NAMALWA (cell line): Measurements from ENCODE around the gene GPR156.
"Not testable (repeated sequence)": the region's sequence is repeated elsewhere in the genome, so short reads cannot be mapped to it uniquely, and the experiment has no call there.

Experiments
- DNase-seq: peaks from one replicate; pipeline ENCODE4 v3.0.0-alpha.2; 2015; ENCODE audit warnings: low spot score

The GPR156 gene

DNA sequence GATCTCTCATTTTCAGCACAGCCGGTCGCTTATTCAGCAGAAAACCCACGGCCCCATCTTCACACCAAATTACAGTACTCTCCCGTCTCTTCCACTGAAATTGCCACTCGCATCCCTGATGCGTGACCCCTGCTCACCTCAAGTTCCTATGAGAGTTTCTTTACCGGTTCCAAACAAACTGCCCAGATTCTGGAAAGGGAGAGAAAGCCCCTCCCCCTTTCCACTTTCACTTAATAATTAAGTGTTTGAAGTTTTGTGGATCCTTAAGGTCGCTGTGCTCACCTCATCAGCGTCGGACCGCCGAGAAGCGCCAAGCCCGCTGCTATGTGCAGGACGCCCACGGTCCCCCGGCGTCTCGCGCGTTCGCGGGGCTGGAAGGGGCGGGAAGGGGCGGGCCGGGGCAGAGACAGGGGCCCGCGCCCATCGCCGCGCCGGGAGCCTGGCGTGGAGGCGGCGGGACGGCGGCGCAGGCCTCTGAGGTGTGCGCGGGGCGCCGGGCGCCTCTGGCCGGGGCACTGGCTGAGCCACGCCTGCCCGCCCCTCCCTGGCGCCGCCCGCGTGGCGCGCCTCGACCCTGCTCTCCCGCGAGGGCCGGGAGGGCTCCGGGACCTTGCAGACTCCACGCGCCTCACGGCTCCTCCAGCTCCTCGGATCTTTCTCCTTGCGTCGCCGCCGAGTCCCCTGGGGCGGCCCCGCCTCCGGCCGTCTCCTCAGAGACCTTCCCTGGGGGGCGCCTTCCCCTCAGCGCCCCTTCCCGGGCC lies at the start of gene GPR156:
TSS of gene GPR156 (minus strand) at position 476 of the 761 bp plus-strand sequence. CDS start 41,124 bp downstream, outside the sequence.
- DNase-seq, result no peak

DNA sequence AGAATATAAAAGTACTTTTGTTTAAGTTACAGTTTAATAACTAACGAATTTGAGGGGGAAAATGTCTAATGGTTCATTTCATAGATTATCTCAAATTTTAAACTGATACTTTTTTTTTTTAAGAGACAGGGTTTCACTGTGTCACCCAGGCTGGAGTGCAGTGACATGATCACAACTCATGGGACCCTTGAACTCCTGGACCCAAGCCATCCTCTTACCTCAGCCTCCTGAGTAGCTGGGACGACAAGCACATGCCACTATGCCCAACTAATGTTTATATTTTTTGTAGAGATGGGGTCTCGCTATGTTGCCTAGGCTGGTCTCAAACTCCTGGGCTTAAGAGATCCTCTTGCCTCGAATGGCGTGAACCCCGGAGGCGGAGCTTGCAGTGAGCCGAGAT lies 47.6 kb upstream of the GPR156 start:
- no peak for DNase-seq

DNA sequence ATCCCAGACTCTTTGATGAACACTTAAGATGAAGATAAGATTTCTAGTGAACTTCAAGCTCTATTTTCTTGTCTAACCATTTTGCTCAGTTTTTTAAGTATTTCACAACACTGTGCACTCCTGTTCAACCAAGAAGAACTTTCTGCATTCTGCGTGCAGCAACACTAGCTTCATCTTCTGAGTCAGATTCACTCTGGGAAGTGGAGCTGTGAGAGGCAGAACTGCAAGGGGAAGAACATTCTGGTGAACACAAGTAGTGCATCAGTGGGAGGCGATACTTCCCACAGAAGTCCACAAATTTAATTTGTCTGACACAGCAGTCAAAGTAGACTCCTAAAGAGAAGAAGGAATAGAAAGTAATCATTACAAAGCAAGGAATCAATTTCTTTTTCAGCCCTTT lies 46.1 kb upstream of the GPR156 start:
- DNase-seq, result no peak

DNA sequence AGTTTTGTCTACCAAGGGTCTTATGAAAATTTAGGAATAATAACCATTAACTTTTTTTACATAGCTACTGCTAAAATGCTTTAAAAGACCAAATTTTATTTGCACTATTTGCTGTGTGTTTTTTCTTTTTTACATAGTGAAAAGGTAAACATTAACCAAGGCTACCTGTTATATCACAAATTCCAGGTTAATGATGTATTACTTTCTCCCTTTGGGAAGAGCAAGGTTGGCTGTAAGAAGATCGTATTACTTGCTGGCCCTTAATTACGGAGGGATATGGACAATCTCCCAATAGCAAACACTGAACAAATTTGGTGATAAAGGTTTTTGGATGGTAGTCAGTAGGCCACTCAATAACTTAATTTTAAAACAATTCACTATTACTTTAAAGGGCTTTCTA lies 41.8 kb upstream of the GPR156 start:
- DNase-seq, result no peak

DNA sequence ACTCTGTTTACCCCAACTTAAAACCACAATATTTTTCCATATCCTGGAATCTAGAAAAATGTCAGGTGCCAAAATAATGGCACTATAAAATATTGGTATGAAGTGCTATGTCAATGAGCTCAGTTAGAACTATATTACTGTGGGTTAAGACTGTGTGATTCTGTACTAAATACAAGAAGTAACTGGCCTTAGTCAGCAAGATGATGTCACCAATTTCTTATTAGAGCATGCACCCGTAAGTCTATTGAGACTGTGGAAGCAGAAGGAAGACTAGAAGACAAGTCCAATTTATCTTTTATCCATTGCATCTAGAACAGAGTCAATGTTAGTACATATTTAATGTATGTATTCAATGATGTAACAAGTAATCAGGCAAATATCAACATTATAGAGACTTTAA lies 39.2 kb upstream of the GPR156 start:
- DNase-seq, result no peak

DNA sequence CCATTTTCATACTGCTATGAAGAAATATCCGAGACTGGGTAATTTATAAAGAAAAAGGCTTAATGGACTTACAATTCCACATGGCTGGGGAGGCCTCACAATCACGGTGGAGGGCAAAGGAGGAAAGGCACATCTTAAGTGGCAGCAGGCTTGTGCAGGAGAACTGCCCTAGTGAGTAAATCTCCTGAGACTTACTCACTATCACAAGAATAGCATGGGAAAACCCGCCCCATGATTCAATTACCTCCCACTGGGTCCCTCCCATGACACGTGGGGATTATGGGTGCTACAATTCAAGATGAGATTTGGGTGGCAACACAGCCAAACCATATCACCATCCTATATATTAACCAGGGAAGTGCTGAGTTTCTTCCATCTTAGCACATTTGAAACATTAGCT lies 38.7 kb upstream of the GPR156 start:
- not testable (repeated sequence) for DNase-seq

DNA sequence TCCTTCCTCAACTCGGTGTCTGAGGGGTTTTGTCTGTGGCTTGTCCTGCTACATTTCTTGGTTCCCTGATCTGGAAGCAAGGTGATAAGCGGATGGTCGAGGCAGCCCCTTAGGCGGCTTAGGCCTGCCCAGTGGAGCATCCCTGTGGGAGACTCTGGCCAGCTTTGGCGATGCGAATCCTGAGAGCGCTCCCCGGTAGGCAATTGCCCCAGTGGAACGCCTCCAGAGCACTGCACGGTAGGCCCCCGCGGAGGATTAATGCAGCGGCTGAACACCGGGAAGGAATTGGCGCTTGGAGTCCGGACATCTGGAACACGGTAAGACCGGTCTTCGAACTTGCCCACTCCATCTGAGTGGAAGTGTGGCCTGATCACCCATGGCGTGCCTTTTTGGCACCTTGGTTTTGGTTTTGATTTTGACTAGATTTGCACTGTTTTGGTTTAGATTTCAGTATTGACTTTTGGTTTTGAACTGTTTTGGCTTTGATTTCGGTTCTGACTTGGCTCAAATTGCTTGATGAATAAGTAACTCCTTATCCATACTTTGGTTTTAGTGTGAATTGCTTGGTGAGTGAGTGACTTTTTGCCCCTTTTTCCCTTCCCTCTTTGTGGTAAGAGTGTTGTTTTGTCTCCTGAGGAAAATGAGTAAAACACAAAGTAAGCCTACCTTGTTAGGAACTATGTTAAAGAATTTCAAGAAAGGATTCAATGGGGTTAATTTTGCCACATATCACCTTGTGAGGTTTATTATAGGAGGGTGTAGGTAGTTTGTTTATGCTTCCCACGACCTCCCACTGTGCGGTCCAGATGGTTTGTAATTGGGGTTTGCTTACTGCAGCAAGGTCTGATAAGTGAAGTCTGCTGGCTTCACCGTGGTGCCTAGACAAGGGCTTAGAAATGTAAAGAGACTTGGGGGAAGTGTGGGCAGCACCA lies 27.1 kb upstream of the GPR156 start:
- DNase-seq, result no peak

DNA sequence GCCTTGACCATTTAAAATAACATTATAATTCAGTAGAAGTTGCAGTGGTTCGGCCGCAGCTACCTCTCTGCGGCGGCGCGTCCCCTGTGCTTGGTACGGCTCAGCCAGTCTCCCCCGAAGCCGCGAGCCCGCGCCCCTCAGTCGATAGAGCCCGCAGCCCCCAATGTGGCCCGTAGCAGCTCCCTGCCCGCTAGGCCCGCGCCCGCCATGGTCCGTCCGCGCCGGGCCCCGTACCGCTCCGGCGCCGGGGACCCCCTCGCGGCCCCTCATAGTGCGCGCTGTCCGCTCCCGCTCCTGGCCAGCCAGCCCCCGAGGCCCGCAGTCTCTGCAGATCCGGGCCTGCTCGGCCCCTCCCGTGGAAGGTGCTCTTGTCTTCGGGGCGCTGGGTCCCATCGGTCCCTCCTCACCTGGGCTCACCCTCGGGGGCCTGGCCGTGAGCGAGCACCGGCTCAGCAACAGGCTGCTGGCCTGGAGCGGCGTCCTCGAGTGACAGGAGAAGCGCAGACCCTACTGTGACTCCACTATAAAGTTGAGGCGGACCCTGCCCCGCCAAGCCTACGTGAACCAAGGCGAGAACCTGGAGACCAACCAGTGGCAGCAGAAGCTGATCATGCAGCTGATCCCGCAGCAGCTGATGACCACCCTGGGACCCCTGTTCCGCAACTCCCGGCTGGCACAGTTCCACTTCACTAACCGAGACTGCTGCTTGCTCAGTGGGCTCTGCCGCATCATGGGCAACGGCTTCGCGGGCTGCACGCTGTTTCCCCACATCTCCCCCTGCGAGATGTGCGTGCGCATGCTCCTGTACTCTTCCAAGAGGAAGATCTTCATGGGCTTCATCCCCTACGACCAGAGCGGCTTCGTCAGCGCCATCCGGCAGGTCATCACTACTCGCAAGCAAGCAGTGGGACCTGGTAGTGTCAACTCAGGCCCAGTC lies 21.8 kb upstream of the GPR156 start:
- no peak for DNase-seq

DNA sequence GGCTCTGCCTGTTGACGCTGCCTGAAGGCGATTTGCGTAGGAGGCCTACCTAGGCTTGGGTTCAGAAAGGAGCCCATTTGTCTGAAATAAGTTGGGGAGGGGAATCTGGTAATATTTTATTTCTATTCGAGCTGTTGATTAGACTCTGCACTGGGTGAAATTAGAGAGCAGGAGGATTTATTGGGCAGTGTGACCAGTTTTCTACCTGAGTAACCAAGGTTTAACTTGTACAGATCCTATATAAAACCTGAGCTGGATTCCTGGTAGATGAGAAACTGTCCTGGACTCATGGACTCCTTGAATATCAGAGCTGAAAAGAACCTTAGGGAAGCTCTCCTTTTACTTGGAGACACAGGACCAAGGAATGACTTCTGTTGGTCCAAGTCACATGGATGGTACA lies 19.6 kb upstream of the GPR156 start:
- DNase-seq, result no peak

DNA sequence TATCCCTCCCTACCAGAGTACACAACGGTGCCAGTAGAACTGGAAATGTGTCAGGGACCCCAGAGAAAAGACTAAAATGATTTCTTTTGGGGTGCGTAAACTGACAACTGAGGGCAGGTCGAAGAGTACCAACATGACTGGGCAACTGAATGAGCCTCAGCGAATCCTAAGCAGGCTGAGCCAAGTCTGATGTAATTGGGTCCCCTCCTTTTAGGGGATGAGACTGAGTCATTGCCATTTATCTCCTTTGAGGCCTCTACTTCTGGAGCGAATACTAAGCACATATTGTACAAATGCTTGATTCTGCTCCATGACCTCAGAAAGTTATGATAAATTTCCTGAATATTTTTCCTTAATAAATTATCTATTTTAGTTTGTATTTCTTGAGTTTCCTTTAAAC lies 17.3 kb upstream of the GPR156 start:
- DNase-seq, result no peak

DNA sequence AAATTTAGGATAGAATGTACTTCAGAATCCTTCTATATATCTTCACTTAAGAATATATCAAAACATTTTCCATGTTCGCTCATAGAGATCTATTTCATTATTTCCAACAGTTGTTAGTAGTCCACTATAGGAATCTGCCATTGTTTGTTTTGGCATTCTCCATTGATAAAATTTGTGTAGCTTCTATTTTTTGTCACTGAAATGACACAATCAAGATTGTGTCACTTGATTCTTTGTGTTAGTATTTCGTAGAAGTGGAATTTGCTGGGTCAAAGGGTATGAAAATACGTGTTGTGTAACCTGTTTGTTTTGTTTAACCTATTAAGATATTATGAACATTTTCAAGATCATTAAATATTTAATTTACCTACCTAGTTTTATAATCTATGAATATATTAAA lies 15.9 kb upstream of the GPR156 start:
- DNase-seq, result no peak

DNA sequence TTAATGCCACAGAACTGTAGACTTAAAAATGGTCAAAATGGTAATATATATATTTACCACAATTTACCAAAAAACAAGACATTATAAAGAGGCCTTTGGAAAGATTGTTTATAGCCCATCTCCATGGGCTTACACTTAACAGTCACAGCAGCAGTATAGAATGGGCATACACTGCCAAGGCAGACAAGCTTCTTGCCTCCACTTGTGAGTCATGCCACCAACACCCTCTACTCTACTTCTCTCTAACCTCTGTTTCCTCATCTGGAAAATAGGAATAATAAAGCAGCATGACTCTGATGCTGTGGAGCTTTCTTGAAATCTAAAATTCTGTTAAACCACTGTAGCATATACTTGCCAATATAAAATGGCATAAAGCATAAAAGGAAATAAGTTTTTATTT lies 14.4 kb upstream of the GPR156 start:
- DNase-seq, result no peak

DNA sequence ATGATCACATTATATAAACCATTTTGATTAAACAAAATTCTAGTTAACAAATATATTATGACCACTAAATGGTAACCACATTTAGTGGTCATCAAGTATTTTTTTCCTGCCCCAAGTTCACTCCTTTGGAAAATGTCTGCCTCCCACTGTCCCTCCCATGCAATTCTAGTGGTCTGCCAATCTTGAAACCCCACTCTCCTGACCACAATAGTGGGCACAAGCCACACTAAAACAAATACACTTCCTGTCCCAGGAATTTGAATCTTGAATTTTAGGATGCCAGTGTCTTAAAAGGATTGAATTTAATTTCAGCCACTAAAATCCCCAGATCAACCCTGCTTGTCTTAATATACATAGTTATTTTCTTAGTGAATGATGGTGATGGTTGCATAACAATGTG lies 14.0 kb upstream of the GPR156 start:
- DNase-seq, result no peak

DNA sequence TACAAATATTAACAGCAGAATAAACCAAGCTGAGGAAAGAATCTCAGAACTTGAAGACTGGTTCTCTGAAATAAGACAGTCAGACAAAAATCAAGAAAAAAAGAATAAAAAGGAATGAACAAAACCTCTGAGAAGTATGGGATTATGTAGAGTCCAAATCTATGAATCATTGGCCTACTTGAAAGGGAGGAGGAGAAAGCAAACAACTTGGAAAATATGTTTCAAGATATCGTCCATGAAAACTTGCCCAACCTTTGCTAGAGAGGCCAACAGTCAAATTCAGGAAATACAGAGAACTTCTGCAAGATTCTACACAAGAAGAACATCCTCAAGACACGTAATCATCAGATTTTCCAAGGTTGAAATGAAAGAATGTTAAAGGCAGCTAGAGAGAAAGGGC lies 6.5 kb upstream of the GPR156 start:
- not testable (repeated sequence) for DNase-seq

DNA sequence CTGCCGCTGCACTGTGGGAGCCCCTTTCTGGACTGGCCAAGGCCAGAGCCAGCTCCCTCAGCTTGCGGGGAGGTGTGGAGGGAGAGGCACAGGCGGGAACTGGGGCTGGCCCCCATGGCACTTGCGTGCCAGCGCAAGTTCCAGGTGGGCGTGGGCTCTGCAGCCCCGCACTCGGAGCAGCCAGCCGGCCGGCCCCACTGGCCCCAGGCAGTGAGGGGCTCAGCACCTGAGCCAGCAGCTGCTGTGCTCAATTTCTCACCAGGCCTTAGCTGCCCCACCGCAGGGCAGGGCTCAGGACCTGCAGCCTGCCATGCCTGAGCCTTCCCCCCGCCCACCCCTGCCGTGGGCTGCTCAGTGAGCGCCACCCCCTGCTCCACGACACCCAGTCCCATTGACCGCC lies 4.6 kb upstream of the GPR156 start:
- no peak for DNase-seq

DNA sequence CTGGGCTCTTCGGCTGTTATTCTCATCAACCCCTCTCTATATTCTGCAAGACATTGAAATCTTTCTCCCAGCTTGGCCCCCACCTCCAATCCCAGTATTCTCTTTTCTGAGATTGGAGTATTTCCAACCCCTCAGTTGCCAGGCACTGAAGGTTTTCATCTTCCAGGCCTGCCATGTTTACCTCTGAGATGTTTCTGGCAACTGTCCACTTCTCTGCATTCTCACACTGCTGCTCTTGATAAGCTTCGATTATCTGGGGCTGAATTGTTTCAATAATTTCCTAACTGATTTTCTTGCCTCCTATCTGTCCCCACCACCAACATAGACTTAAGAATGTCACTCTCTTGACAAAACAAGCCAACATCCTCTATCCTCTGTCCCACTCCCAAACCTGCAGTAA lies 1.4 kb upstream of the GPR156 start:
- no peak for DNase-seq

DNA sequence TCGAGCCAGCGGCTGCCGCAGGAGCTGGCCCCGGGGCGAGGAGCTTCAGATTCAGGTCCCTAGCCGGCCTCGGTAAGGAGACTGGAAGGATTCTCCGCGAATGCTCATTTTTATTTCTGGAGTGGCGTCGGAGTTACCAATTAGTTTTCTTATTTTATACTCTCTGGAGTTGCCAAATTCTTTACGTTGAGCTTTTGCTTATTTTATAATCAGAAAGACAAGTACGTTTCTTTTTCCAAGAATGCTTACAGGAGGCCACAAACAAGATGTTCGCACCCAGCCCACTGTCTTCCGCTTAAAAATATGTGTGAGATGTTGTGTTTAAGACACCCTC lies 453 bp upstream of the GPR156 start:
- DNase-seq, result no peak

DNA sequence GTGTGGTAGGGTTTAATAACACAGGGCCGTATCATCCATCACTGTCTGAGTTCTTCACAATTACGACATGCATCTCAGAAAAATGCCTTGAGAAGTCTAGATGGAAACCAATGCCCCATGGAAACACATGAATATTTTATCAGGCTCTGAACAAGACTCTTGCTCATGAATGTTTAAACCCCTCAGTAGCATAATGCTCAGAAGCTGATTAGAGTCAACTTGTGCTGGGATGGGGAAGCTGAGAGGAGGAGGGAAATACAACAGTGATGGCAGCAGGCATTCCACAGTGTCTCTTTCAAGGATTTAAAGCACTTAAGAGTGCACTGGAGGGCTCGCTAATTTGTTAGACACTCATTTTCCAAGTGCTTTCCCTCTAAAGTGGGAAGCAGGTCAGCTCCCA lies 3.8 kb downstream of the GPR156 start:
- no peak for DNase-seq

DNA sequence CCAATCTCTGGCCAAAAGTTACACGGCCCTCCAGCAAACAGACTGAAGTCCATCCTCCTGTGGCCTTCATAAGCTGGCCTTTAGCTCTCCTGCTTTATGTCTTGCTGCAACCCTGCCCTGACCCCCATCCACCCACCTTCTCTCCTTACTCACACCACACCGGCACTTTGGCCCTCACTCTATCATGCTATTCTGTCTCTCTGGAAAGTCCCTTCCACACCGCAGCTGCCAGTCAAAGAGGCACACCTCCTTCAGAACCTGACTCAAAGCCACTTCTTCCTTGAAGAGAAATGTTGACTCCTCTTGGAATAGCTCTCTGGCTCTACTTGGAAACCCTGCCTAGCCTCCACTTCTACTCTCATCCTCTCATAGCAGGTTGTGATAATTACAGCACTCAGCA lies 4.5 kb downstream of the GPR156 start:
- DNase-seq, result no peak

DNA sequence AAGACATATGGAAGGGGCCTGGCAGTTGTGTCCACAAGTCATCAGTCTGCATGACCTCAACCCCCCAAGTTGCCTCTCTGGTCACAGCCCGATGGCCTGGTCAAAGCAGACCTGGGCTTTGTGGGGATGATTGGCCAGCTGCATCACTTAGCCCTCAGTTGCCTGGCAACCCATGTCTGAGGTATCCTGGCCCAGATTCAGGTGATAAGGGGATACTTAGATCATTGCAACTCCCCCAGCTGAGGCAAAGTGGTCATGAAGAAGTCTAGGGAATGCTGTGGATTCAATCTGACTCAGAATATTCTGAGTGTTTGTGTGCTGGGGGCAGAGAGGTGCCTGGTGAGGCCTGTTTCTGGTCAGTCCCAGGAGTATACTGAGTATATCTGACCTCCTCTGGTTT lies 5.0 kb downstream of the GPR156 start:
- DNase-seq, result no peak

DNA sequence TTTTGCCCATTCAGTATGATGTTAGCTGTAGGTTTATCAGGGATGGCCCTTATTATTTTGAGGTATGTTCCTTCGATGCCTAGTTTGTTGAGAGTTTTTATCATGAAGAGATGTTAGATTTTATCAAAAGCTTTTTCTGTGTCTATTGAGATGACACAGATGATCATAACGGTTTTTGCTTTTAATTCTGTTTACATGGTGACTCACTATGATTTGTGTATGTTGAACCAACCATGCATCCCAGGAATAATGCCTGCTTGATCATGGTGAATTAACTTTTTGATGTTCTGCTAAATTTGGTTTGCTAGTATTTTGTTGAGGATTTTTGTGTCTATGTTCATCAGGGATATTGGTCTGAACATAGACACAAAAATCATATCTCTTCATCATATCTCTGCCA lies 8.3 kb downstream of the GPR156 start:
- no peak for DNase-seq

DNA sequence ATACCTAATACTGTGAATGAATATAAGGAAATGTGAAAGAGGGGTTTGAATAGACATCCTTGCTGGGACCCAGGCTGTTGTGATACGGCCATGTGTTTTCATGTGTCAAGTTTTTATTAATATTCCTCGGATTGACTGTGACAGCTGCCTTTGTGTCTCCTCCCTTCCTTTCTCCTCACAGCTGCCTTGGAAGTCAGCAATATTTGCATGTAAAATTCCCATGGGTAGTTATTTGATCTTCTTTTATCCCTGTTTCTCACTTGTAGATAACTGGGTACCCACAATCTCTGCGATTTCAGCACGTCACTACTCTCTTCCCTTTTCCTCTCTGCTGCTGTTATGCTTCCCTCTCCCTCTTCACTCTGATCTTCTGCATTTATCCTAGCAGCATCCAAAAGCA lies 9.4 kb downstream of the GPR156 start:
- no peak for DNase-seq
